HG03139 (cell line): ENCODE measurements around the gene MYL12B.

Experiments used
- ATAC-seq: cut with Tn5 transposase; IDR thresholded peaks from one replicate; pipeline ENCODE4 v1.9.1; 2021; ENCODE audit not compliant: unreplicated experiment

The MYL12B gene

GRCh38 chr18:3234457-3234856 lies 27.5 kb upstream of the MYL12B start:
- ATAC-seq, result no peak

- ATAC-seq, result no peak
These were observed 26.1 kb upstream of the MYL12B start for GRCh38 chr18:3235846-3236245.

GRCh38 chr18:3236470-3236869 lies 25.5 kb upstream of the MYL12B start:
- no peak for ATAC-seq

GRCh38 chr18:3238742-3239141 lies 23.2 kb upstream of the MYL12B start:
- ATAC-seq, result no peak

- no peak for ATAC-seq
These were observed 16.8 kb upstream of the MYL12B start for GRCh38 chr18:3245185-3245564.

GRCh38 chr18:3245853-3246634 lies 15.9 kb upstream of the MYL12B start:
- ATAC-seq, result peak; percentile 46

- ATAC-seq, result no peak
These were observed 15.2 kb upstream of the MYL12B start for GRCh38 chr18:3246635-3247239.

- peak; percentile 76 for ATAC-seq
These were observed 14.5 kb upstream of the MYL12B start, which contains the start of gene MYL12A for GRCh38 chr18:3247240-3248061. Gene MYL12A, plus strand, starts transcription at chr18:3247801. Its CDS starts 5,447 bp downstream, at chr18:3253248.

GRCh38 chr18:3248062-3248657 lies 13.8 kb upstream of the MYL12B start:
- ATAC-seq, result no peak

GRCh38 chr18:3248658-3249359 lies 13.1 kb upstream of the MYL12B start:
- ATAC-seq, result no peak

- no peak for ATAC-seq
These were observed 11.5 kb upstream of the MYL12B start for GRCh38 chr18:3250237-3251107.

- no peak for ATAC-seq
These were observed 10.5 kb upstream of the MYL12B start for GRCh38 chr18:3251249-3251962.

- no peak for ATAC-seq
These were observed 10.0 kb upstream of the MYL12B start for GRCh38 chr18:3251963-3252277.

- ATAC-seq, result no peak
These were observed 9.1 kb upstream of the MYL12B start for GRCh38 chr18:3252843-3253242.

GRCh38 chr18:3254725-3255124 lies 7.2 kb upstream of the MYL12B start:
- no peak for ATAC-seq

GRCh38 chr18:3255611-3256165 lies 6.2 kb upstream of the MYL12B start:
- ATAC-seq, result no peak

- ATAC-seq, result no peak
These were observed 5.0 kb upstream of the MYL12B start for GRCh38 chr18:3256693-3257626.

GRCh38 chr18:3257627-3258120 lies 4.3 kb upstream of the MYL12B start:
- ATAC-seq, result no peak
